ENCODE measurements around the gene SRGAP3. TPM values are rescaled to one million over a fixed set of nuclear protein-coding genes. Genes with fewer than 3 reads are reported as not detected.

Gene SRGAP3
- total and polyA plus RNA-seq, 7 donors = 0.69 to 7.7 (median 5.8) TPM

GRCh38 chr3:9124730-9125129 is 124.7 kb downstream of the SRGAP3 start:
- no peaks in the 10 kb centered on the region for H3K9me3 ChIP-seq
- H3K36me3 ChIP-seq = no peaks in the 10 kb centered on the region
- no peaks in the 10 kb centered on the region for H3K4me1 ChIP-seq
- no peaks in the 10 kb centered on the region for H3K27me3 ChIP-seq
- no peak overlapping the region for H3K27ac ChIP-seq
- H3K4me3 ChIP-seq = no peak overlapping the region
- 93 to 95% methylated on average over 15 of the region's 15 CpGs for WGBS, 2 donors
- TF ChIP-seq POLR2A (IDR thresholded peaks at IDR 0.05) (no peak), CTCF (IDR thresholded peaks at IDR 0.05) (no peak), POLR2AphosphoS5 (IDR thresholded peaks at IDR 0.05) (no peak), EP300 (IDR thresholded peaks at IDR 0.05) (no peak)
- intact Hi-C loops (cut with DNase I) = no loop called here
- DNase-seq = no peak

- Histone ChIP-seq H3K4me1 (no peaks in the 10 kb centered on the region), H3K9me3 (no peaks in the 10 kb centered on the region), H3K27ac (no peak overlapping the region), H3K27me3 (no peaks in the 10 kb centered on the region), H3K36me3 (no peaks in the 10 kb centered on the region), H3K4me3 (no peak overlapping the region)
- WGBS, 2 donors = 84 to 90% methylated on average over 4 of the region's 4 CpGs
- intact Hi-C loops (cut with DNase I) = no loop called here
- TF ChIP-seq POLR2A (IDR thresholded peaks at IDR 0.05) (no peak), POLR2AphosphoS5 (IDR thresholded peaks at IDR 0.05) (no peak), CTCF (IDR thresholded peaks at IDR 0.05) (no peak), EP300 (IDR thresholded peaks at IDR 0.05) (no peak)
- no peak for DNase-seq
Measured at GRCh38 chr3:9123840-9124239, 125.6 kb downstream of the SRGAP3 start.

- DNase-seq = no peak
- H3K9me3 ChIP-seq = no peaks in the 10 kb centered on the region
- 20 to 69% methylated on average over 7 of the region's 7 CpGs for WGBS, 2 donors
- intact Hi-C loops (cut with DNase I) = no loop called here
- no peaks in the 10 kb centered on the region for H3K4me1 ChIP-seq
- H3K27ac ChIP-seq = no peak overlapping the region
- no peaks in the 10 kb centered on the region for H3K36me3 ChIP-seq
- TF ChIP-seq CTCF (IDR thresholded peaks at IDR 0.05) = no peak
- no peak for TF ChIP-seq POLR2A (IDR thresholded peaks at IDR 0.05)
- no peak for TF ChIP-seq EP300 (IDR thresholded peaks at IDR 0.05)
- no peak for TF ChIP-seq POLR2AphosphoS5 (IDR thresholded peaks at IDR 0.05)
- no peak overlapping the region for H3K4me3 ChIP-seq
- no peaks in the 10 kb centered on the region for H3K27me3 ChIP-seq
Measured at GRCh38 chr3:9122732-9123364, 126.6 kb downstream of the SRGAP3 start.

GRCh38 chr3:9121366-9122001 is 128.0 kb downstream of the SRGAP3 start:
- no peaks in the 10 kb centered on the region for H3K9me3 ChIP-seq
- DNase-seq = no peak
- TF ChIP-seq POLR2A (IDR thresholded peaks at IDR 0.05) = no peak
- no peak overlapping the region for H3K27ac ChIP-seq
- no peaks in the 10 kb centered on the region for H3K4me1 ChIP-seq
- 88 to 90% methylated on average over 11 of the region's 11 CpGs for WGBS, 2 donors
- intact Hi-C loops (cut with DNase I) = no loop called here
- H3K4me3 ChIP-seq = no peak overlapping the region
- H3K27me3 ChIP-seq = no peaks in the 10 kb centered on the region
- no peaks in the 10 kb centered on the region for H3K36me3 ChIP-seq

- no peak overlapping the region for H3K27ac ChIP-seq
- intact Hi-C loops (cut with DNase I) = no loop called here
- no peaks in the 10 kb centered on the region for H3K9me3 ChIP-seq
- H3K36me3 ChIP-seq = no peaks in the 10 kb centered on the region
- no peak for DNase-seq
- H3K27me3 ChIP-seq = no peaks in the 10 kb centered on the region
- H3K4me1 ChIP-seq = no peaks in the 10 kb centered on the region
- H3K4me3 ChIP-seq = no peak overlapping the region
- no peak for TF ChIP-seq CTCF (IDR thresholded peaks at IDR 0.05)
- TF ChIP-seq POLR2A (IDR thresholded peaks at IDR 0.05) = no peak
- TF ChIP-seq POLR2AphosphoS5 (IDR thresholded peaks at IDR 0.05) = no peak
- WGBS, 2 donors = 62 to 90% methylated on average over 4 of the region's 4 CpGs
Measured at GRCh38 chr3:9119331-9119730, 130.1 kb downstream of the SRGAP3 start.
